Smooth muscle cell (in vitro differentiated cells): ENCODE measurements around the gene ACACA. TPM values are rescaled to one million over a fixed set of nuclear protein-coding genes. Genes with fewer than 3 reads are reported as not detected.

Experiments
- DNase-seq: peaks from one replicate; lab custom pipeline; 2025; ENCODE audit not compliant: unreplicated experiment; lab: John Stamatoyannopoulos, UW
- H2AFZ ChIP-seq: fragments of 200-600 bp; sonication (generic); 2 replicates; pipeline ENCODE4 v1.6.0; 2016; ENCODE audit warnings: antibody characterized with exemption, low read depth, mild to moderate bottlenecking
- H3F3A ChIP-seq: fragments of 200-600 bp; sonication (generic); 2 replicates; pipeline ENCODE4 v1.6.0; 2017; ENCODE audit warnings: antibody characterized with exemption, low read depth
- H3K27ac ChIP-seq: fragments of 200-600 bp; sonication (generic); 2 replicates; pipeline ENCODE4 v1.5.1; 2016; ENCODE audit warnings: low read depth, mild to moderate bottlenecking
- H3K27me3 ChIP-seq: fragments of 200-600 bp; sonication (generic); 2 replicates; pipeline ENCODE4 v1.6.1; 2016; ENCODE audit warnings: low read depth, mild to moderate bottlenecking
- H3K36me3 ChIP-seq: fragments of 200-600 bp; sonication (generic); 2 replicates; pipeline ENCODE4 v1.5.1; 2016; ENCODE audit warnings: low read depth
- H3K4me1 ChIP-seq: fragments of 200-600 bp; sonication (generic); 2 replicates; pipeline ENCODE4 v1.5.1; 2016; ENCODE audit warnings: low read depth
- H3K4me2 ChIP-seq: fragments of 200-600 bp; sonication (generic); 2 replicates; pipeline ENCODE4 v1.6.0; 2016; ENCODE audit warnings: mild to moderate bottlenecking
- H3K4me3 ChIP-seq: fragments of 200-600 bp; sonication (generic); 2 replicates; pipeline ENCODE4 v1.5.1; 2016; ENCODE audit warnings: mild to moderate bottlenecking
- H3K79me2 ChIP-seq: fragments of 200-600 bp; sonication (generic); 2 replicates; pipeline ENCODE4 v1.6.0; 2016; ENCODE audit warnings: low read depth, mild to moderate bottlenecking
- H3K9ac ChIP-seq: fragments of 200-600 bp; sonication (generic); 2 replicates; pipeline ENCODE4 v1.6.0; 2016; ENCODE audit warnings: low read depth
- H3K9me3 ChIP-seq: fragments of 200-600 bp; sonication (generic); replicated peaks from 2 replicates; pipeline ENCODE4 v1.5.1; 2016; ENCODE audit warnings: low read depth
- H4K20me1 ChIP-seq: fragments of 200-600 bp; sonication (generic); 2 replicates; pipeline ENCODE4 v1.6.0; 2016; ENCODE audit warnings: low read depth
- WGBS: methylation state at CpG from one replicate; pipeline ENCODE4 v1.1.7; 2016; ENCODE audit warnings: low lambda C conversion rate; 5-methylcytosine and 5-hydroxymethylcytosine counted together
- polyA plus RNA-seq: library from polyadenylated mRNA; unstranded; fragments of >200 nt; fragmentation: Nextera tagmentation; extraction: Ambion mirVana; gene quantifications from 2 replicates; pipeline ENCODE4 v1.2.1, GENCODE V29; 2016
- total RNA-seq: library from RNA; depleted of rRNA; stranded (reverse); fragments of >200 nt; gene quantifications from 2 replicates; pipeline ENCODE4 v1.2.3, GENCODE V29; 2014
- TF ChIP-seq, protein P1 (sequence below): fragments of 200-600 bp; sonication (generic); IDR thresholded peaks from 2 replicates; pipeline ENCODE4 v1.5.1; 2017; ENCODE audit warnings: borderline replicate concordance, mild to moderate bottlenecking, antibody characterized with exemption; ENCODE audit not compliant: insufficient read depth, poor library complexity, severe bottlenecking

Gene ACACA
- total and polyA plus RNA-seq, 2 experiments from 2014 or later = 16.4 to 33.9 TPM

DNA sequence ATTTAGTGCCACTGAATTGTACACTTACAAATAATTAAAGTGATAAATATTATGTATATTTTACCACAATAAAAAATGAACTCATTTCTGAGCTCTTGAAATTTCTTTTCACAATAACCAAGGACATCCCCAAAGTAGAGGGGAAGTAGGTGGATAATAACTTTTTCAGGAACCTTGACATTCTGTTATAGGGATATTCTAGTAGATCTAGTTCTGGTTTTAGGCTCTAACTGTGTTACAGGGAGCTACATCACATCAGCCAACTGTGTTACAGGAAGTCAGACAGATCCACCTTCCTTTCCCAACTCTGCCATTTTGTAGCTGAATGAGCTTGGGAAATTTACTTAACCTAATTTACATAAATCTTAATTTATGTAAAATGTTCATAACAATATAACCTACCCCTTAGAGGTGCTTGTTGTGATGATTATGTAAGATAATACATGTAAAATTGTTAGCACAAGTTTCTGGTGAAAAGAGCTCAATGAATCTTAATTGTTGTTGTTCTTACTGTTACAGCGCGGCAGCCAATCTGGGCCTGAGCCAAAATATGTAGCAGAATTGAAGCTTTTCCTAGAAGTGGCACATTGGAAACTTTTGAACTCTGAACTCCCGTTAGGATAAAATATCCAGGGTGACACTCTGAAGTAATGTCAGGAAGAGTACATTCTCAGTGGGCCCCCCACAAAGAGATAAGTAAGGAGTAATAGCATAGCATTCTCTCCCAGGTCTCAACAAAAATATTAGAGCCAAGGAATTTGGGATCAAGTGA lies 288.1 kb downstream of the ACACA start:
- no peak overlapping the region for H3K9ac ChIP-seq
- TF ChIP-seq, protein P1, sequence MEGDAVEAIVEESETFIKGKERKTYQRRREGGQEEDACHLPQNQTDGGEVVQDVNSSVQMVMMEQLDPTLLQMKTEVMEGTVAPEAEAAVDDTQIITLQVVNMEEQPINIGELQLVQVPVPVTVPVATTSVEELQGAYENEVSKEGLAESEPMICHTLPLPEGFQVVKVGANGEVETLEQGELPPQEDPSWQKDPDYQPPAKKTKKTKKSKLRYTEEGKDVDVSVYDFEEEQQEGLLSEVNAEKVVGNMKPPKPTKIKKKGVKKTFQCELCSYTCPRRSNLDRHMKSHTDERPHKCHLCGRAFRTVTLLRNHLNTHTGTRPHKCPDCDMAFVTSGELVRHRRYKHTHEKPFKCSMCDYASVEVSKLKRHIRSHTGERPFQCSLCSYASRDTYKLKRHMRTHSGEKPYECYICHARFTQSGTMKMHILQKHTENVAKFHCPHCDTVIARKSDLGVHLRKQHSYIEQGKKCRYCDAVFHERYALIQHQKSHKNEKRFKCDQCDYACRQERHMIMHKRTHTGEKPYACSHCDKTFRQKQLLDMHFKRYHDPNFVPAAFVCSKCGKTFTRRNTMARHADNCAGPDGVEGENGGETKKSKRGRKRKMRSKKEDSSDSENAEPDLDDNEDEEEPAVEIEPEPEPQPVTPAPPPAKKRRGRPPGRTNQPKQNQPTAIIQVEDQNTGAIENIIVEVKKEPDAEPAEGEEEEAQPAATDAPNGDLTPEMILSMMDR = no peak
- WGBS = 97% methylated on average over 3 of the region's 3 CpGs
- no peaks in the 10 kb centered on the region for H3K27me3 ChIP-seq
- DNase-seq = no peak
- no peaks in the 10 kb centered on the region for H3K9me3 ChIP-seq
- H3K27ac ChIP-seq = no peak overlapping the region
- H3K36me3 ChIP-seq = no peaks in the 10 kb centered on the region
- no peak overlapping the region for H3K4me2 ChIP-seq
- H3K4me3 ChIP-seq = no peak overlapping the region
- H3K79me2 ChIP-seq = no peaks in the 10 kb centered on the region
- H2AFZ ChIP-seq = no peak overlapping the region
- H3F3A ChIP-seq = no peaks in the 10 kb centered on the region
- peaks cover 22% of the 10 kb centered on the region for H3K4me1 ChIP-seq
- H4K20me1 ChIP-seq = no peaks in the 10 kb centered on the region

DNA sequence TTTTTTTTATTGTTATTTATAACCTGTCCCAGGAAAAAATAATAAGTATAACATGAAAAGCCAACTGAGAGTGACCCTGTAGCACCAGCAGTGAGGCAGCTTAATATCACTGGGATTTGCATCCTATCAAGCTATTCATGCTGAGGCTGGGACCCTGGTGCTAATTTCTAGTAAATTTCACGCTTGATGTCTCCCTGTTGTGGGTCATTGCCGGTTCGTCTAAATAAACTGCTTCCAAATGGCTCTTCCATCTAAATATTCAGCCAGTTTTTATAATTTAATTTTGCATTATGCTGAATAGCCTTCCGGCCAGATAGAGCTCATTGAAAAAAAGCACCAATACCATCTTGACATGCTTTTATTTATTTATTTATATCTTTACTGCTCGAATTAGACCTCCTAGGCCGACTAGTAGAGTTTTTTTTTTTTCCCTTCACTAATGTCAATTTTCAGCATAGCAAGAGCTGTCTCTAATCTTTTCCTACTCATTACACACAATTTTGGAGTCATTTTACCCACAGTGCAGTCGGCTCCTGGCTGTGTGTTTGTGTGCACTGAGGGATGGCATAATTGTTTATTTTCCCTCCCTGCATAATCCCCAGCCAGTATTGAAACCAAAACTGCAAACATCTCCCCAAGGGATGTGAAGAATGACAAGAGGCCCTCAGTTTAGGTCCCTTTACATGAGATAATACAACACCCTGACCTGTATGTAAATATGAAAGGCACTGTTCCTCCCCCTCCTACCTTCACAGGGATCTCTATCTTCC lies 289.1 kb downstream of the ACACA start:
- no peak overlapping the region for H3K4me2 ChIP-seq
- DNase-seq = no peak
- no peak overlapping the region for H3K27ac ChIP-seq

DNA sequence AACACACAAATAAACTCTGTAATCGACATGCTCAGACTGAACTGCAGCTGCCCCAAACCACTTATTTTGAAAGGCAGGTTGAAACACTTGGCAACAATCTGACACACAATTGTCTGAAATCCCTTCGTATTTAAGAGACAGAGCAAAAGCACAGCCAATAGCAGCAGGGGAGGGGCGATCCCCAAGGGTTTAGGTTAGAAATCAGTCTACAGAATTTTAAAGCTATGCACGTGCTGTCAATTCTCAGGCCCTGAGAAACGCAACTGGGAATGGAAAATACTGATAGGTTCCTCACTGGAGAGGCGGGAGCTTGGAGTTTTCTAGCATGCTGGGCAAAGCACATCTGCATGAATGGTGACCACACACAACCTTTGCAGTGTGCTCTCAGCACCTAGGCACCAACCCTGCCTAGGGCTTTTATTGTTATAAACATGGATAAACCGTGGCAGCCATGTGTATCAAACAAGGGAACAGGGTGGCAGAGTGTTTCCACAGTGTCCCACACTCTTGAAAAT lies 289.9 kb downstream of the ACACA start:
- Histone ChIP-seq H3K27me3 (no peaks in the 10 kb centered on the region), H3K9ac (no peak overlapping the region), H3K4me3 (no peak overlapping the region), H3K27ac (no peak overlapping the region), H3K4me2 (no peak overlapping the region), H3K9me3 (no peaks in the 10 kb centered on the region), H2AFZ (no peak overlapping the region), H3K4me1 (peaks cover 22% of the 10 kb centered on the region), H3K36me3 (no peaks in the 10 kb centered on the region), H3F3A (no peaks in the 10 kb centered on the region), H4K20me1 (no peaks in the 10 kb centered on the region), H3K79me2 (no peaks in the 10 kb centered on the region)
- TF ChIP-seq, protein P1 = no peak
- DNase-seq = no peak
- 90% methylated on average over 7 of the region's 7 CpGs for WGBS

More for the DNA sequence above, 289.1 kb downstream of the ACACA start:
- H3K4me1 ChIP-seq = peaks cover 22% of the 10 kb centered on the region
- H4K20me1 ChIP-seq = no peaks in the 10 kb centered on the region
- no peak overlapping the region for H3K4me3 ChIP-seq
- no peaks in the 10 kb centered on the region for H3K9me3 ChIP-seq
- no peaks in the 10 kb centered on the region for H3K79me2 ChIP-seq
- TF ChIP-seq, protein P1 = no peak
- H3K27me3 ChIP-seq = no peaks in the 10 kb centered on the region
- WGBS = 86% methylated on average over 7 of the region's 7 CpGs
- no peak overlapping the region for H3K9ac ChIP-seq
- H3F3A ChIP-seq = no peaks in the 10 kb centered on the region
- H3K36me3 ChIP-seq = no peaks in the 10 kb centered on the region
- H2AFZ ChIP-seq = no peak overlapping the region
